LNCaP clone FGC (cell line): ENCODE results near the gene EMP3.
A peak's percentile ranks its signal among the peaks of the same experiment; 100 is the strongest.

Experiments used
- DNase-seq: peaks from one replicate; pipeline ENCODE4 v3.0.0-alpha.2; 2011; ENCODE audit warnings: low read depth
- H3K4me3 ChIP-seq: 2 replicates; pipeline ENCODE4 v1.5.1; 2011; ENCODE audit warnings: mild to moderate bottlenecking, low read depth, low read length, control low read depth
- TF ChIP-seq, protein P1 (sequence below): IDR thresholded peaks from 2 replicates; pipeline ENCODE4 v1.5.1; 2012; ENCODE audit warnings: mild to moderate bottlenecking; ENCODE audit not compliant: control insufficient read depth, insufficient read depth; ENCODE audit errors: extremely low read depth

EMP3 gene

GRCh38 chr19:48355365-48355954 lies 30.1 kb downstream of the EMP3 start:
- no peak for DNase-seq
- TF ChIP-seq, protein P1, sequence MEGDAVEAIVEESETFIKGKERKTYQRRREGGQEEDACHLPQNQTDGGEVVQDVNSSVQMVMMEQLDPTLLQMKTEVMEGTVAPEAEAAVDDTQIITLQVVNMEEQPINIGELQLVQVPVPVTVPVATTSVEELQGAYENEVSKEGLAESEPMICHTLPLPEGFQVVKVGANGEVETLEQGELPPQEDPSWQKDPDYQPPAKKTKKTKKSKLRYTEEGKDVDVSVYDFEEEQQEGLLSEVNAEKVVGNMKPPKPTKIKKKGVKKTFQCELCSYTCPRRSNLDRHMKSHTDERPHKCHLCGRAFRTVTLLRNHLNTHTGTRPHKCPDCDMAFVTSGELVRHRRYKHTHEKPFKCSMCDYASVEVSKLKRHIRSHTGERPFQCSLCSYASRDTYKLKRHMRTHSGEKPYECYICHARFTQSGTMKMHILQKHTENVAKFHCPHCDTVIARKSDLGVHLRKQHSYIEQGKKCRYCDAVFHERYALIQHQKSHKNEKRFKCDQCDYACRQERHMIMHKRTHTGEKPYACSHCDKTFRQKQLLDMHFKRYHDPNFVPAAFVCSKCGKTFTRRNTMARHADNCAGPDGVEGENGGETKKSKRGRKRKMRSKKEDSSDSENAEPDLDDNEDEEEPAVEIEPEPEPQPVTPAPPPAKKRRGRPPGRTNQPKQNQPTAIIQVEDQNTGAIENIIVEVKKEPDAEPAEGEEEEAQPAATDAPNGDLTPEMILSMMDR, result no peak
- no peak overlapping the region for H3K4me3 ChIP-seq

DNA sequence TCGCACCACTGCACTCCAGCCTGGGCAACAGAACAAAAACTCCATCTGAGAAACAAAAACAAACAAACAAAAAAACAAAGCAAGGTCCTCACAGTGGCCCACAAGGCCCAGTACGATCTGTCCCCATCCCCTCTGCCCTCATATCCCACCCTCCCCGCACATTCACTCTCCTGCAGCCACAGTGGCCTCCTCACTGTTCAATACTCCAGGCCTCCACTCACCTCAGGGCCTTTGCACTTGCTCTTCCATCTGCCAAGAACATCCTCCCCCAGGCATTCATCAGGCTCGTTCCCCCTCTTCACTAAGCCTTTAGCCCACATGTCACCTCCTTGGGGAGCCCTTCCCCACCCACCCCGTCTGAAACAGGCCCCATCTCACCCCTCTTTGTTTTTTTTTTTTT lies 33.8 kb downstream of the EMP3 start:
- no peak for DNase-seq
- no peak overlapping the region for H3K4me3 ChIP-seq
- TF ChIP-seq, protein P1, result no peak

DNA sequence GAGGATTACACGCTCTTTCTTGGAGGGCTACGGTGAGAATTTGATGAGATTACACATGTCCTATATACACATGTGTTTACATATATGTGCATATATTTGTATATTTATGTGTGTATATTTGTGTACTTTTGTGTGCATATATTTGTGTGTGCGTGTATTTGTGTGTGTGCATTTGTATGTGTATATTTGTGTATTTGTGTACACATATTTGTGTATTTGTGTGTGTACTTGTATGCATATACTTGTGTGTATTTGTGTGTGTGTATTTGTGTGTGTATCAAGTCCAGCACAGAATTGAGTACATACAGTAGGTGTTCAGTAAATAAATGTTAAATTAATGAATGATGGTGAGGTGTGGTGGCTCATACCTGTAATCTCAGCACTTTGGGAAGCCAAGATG lies 36.6 kb downstream of the EMP3 start:
- no peak overlapping the region for H3K4me3 ChIP-seq
- no peak for DNase-seq
- TF ChIP-seq, protein P1, result no peak

DNA sequence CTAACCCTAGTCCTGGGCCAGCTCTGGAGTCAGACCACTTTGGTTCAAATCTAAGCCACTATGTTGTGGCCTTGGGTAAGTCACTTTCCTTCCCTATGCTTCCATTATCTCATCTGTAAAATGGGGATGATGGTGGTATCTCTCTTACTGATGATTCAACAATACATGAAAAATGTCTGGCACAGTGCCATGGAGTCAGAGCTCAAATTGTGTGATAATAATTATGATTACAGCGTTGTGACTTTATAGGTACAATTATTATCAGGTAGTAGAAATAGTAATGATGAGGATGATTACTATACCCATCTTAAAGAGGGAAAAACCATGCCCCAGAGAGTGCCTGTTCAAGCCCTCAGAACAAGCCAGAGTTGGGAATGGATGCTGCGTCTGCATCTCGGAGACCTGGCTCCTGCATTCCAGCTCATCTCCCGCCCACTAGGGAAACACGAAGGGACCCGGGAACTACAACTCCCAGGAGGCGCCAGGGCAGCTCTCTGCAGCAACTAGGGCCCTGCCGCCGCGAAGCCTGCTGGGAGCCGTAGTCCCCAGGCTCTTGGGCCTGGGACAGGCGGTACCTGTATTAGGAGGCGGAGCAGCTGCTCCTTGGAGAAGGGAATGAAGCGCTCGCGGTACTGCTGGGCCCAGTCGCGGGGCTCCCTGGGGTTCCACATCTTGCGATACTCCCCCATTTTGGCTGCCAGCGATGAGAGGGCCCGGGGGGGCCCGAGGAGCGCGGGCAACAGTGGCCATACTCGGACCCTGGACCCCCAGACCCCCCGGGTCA lies 37.6 kb downstream of the EMP3 start:
- peak overlapping the region; percentile 60 for H3K4me3 ChIP-seq
- peak; percentile 74 for DNase-seq
- TF ChIP-seq, protein P1, result no peak

DNA sequence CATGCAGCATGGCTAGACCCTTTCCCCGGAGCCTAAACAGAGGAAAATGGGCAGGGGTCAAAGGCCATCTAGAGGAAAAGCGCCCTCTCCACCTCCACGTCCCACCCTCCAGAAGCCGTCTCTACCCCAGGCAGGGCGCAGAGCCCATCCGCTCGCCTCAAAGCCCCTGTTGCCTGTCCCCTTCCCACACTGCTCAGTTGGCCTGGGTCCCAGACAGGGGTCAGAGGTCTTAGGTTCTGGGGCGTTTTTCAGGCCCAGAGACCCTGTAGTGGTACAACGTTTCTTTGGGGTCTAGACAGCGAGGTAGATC lies 38.1 kb downstream of the EMP3 start:
- DNase-seq, result no peak
- TF ChIP-seq, protein P1, result no peak
- peak overlapping the region; percentile 60 for H3K4me3 ChIP-seq

GRCh38 chr19:48363810-48364597 lies 38.7 kb downstream of the EMP3 start, which contains the start of the genes SYNGR4 and TMEM143:
Gene SYNGR4 (plus strand): TSS chr19:48364367. CDS start chr19:48365843, 1,476 bp downstream.
Gene TMEM143 (minus strand): TSS chr19:48363940. CDS start chr19:48363920, 20 bp downstream.
- TF ChIP-seq, protein P1, result no peak
- DNase-seq, result peak; percentile 90
- H3K4me3 ChIP-seq, result peak within 1 kb of the TSS; percentile 60
